NCI-H2081 treated with DMSO at 0.1 percent for 48 hours (cell line): ENCODE results near the gene GFM2.
"Not testable (repeated sequence)": the region's sequence is repeated elsewhere in the genome, so short reads cannot be mapped to it uniquely, and the experiment has no call there.

ENCODE experiments used
- DNase-seq: peaks from one replicate; lab custom pipeline; 2025; lab: John Stamatoyannopoulos, UW

Gene GFM2

DNA sequence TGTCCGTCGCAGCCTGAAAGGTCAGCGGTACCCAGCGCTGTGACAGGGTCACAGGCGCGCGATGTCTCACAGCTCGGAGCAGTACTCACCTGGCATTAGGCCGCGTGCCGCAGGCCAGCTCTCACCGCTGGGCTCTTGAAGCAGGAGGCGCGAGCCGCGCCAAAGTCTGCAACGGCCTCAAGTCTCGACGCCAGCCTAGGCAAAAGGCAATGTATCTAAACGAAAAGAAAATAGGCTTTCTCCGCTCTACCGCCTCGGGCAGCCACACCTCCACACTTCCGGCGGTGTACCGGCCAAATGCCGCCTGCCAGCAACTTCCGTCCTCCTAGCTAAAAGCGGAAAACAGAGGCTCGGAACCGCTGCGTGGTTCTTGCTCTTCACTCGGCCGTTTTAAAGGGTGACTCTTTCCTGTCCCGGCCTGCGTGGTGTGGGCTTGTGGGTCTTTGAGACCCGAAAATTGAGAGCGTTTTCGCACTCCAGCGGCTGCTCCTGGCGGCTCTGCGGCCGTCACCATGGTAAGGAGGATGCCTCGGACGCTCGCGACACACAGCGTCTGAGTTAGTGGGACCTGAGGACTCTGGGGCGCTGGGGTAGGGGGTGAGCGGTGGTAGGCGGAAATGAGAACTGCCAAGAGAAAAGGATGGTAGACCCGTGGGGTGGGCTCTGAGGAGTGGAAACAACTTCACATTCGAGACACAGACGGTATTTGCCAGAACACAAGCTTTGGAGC, at the start of gene GFM2, which contains the start of gene NSA2:
TSS of gene GFM2 (minus strand) at position 269 of the 730 bp plus-strand sequence. CDS start 3,375 bp downstream, outside the sequence.
TSS of gene NSA2 (plus strand) at position 401 of the 730 bp plus-strand sequence. CDS start at position 513, 112 bp downstream.
- DNase-seq = peak; percentile 38

DNA sequence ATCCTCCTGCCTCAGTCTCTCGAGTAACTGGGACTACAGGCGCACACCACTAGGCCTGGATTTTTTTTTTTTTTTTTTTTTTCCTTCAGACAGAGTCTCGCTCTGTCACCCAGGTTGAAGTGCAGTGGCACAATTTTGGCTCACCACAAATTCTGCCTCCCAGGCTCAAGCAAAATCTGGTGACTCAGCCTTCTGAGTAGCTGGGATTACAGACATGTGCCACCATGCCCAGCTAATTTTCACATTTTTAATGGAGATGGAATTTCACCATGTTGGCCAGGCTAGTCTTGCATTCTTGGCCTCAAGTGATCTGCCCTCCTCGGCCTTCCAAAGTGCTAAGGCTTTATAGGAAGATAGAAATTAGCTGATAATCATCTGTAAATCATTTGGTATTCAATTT, 44.0 kb upstream of the GFM2 start:
- no peak for DNase-seq

GRCh38 chr5:74801941-74802340, 35.0 kb upstream of the GFM2 start:
- no peak for DNase-seq

GRCh38 chr5:74801197-74801596, 34.3 kb upstream of the GFM2 start:
- no peak for DNase-seq

DNA sequence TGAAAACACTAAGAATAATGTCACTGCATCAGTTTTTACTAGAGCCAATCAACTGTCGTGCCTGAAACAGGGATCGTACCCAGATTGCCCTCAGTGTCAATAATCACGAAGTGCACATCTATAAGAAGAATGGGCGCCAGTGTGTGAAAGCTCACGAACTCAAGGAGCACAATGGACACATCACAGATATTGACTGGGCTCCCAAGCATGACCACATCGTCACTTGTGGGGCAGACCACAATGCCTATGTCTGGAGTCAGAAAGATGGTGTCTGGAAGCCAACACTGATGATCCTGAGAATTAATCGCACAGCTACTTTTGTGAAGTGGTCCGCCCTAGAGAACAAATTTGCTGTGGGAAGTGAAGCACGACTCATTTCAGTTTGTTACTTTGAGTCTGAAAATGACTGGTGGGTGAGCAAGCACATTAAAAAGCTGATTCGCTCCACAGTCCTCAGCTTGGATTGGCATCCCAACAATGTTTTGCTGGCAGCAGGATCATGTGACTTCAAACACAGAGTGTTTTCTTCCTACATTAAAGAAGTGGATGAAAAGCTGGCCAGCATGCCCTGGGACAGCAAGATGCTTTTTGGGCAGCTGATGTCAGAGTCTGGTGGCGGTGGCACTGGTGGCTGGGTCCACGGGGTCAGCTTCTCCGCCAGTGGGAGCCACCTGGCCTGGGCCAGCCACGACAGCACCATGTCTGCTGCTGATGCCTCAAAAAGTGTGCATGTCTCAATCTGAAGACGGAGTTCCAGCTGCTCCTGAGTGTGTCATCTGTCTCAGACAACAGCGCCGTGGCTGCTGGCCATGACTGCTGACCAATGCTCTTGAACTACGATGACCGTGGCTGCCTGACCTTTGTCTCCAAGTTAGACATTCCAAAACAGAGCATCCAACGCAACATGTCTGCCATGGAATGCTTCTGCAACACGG, 32.3 kb upstream of the GFM2 start:
- no peak for DNase-seq

DNA sequence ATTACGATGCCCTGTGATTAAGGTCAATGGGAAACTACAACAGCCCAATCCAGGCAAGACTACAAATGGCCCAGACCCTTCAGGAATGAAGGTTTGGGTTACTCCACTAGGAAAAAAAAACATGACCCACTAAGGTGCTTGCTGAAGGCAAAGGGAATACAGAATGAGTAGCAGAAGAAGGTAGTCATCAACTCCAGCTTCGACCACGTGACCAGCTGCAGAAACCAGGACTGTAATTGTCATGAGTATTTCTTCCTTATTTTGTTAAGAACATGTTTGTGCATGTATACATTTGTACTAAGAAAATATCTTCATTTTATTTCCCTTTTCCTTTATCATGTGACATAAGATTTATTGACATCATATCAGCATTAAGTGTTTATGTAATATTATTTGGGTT, 24.8 kb upstream of the GFM2 start:
- DNase-seq = not testable (repeated sequence)

DNA sequence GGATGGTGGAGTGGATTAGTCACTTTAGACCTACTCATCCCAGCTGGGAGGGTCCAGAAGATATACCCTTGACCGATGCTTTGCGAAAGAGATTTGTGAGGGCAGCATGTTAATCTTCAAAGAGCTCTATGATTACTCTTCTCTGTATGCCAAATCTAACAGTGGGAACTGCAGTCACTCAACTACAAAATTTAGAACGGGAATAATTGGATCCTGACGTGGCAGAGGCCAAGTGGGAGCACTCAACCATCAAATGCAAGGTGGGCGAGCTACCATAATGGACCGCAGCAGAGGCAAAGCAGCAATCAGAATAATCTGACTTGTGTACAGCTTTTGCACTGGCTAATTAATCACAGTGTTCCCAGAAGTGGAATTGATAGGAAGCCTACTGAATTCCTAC, 20.5 kb upstream of the GFM2 start:
- DNase-seq = no peak

- no peak for DNase-seq
These were observed 19.9 kb upstream of the GFM2 start for GRCh38 chr5:74786851-74787250.

DNA sequence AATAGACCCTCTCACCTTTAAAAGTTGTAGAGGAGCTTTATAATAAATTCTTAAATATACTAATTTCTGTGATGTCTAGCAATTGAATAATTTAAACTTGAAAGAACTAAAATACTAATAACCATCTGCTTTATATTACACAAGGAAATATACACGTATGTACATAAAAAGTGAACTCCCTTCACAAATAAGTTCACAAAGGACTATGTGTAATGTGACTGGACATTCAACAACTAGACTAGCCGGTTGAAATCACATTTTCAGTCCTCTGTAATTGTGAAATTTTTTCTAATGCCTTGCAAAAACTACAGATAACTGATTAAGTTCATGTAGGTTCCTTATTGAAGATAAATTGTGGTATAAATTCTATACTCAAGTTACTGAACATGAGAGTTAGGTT, 11.7 kb upstream of the GFM2 start:
- no peak for DNase-seq

- DNase-seq = no peak
These were observed 5.4 kb upstream of the GFM2 start for GRCh38 chr5:74772359-74772758.

DNA sequence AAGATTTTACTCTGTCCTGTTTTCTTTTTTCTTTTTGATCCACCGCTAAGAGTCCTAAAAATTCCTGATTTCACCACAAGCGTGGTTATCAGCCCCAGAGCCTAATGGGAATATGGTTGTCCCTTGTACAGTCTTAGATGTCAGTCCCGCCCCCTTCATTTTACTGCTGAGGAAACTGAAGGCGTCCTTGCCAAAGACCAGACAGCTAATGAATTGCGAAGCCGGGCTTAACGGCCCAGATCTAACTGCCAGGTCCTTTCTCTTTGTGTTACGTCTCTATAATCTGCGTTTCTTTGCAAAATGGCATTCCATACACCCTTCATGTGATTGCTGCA, 629 bp upstream of the GFM2 start:
- DNase-seq = no peak

- no peak for DNase-seq
These were observed 484 bp downstream of the GFM2 start for GRCh38 chr5:74766418-74766848.

GRCh38 chr5:74765929-74766328, 988 bp downstream of the GFM2 start:
- DNase-seq = no peak

- DNase-seq = peak; percentile 79
These were observed 1.7 kb downstream of the GFM2 start for GRCh38 chr5:74765201-74765600.

- no peak for DNase-seq
These were observed 3.4 kb downstream of the GFM2 start for GRCh38 chr5:74763504-74763903.

DNA sequence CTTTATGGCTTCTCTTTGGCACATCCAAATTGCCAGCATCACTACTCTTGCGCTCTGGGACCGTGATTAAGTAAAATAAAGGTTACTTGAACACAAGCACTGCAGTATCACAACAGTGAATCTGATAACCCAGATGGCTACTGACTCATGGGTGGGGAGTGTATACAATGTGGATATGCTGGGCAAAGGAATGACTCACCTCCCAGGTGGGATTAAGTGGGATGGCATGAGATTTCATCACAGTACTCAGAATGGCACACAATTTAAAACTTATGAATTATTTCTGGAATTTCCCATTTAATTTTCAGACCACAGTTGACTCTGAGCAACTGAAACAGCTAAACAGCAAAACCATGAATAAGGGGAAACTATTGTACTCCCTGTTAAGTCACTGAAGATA, 4.3 kb downstream of the GFM2 start:
- DNase-seq = no peak

DNA sequence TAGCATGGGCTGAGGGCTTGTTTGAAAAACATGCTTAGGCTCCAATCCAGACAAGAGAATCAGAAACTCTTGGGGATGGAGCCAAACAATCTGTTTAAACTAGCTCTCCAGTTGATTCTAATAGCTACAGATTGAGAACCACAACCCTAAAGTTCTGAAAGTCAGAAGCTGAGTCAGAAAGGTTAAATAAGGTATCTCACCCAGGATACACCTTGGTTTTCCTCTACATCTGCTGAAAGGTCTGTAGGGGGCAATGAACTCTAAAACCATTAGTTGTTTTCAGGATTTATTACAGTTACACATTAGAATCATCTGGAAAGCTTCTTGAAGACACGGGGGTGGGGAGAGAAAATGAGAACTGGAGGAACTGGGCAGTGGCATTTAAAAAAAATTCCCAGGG, 5.7 kb downstream of the GFM2 start:
- no peak for DNase-seq

DNA sequence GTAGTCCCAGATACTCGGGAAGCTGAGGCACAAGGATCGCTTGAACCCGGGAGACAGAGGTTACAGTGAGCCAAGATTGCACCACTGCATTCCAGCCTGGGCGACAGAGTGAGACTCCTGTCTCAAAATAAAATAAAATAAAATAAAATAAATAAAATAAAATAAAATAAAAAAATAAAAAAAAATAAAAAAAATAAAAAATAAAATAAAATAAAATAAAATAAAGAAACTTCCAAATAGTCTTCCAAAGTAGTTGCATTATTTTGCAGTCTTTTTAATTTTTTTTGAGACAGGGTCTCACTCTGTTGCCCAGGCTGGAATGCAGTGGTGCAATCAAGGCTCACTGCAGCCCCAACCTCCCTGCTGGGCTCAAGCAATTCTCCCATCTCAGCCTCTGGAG, 18.2 kb downstream of the GFM2 start:
- not testable (repeated sequence) for DNase-seq

- no peak for DNase-seq
These were observed 28.5 kb downstream of the GFM2 start for GRCh38 chr5:74738406-74738805.

GRCh38 chr5:74736759-74737158, 30.2 kb downstream of the GFM2 start:
- DNase-seq = no peak

DNA sequence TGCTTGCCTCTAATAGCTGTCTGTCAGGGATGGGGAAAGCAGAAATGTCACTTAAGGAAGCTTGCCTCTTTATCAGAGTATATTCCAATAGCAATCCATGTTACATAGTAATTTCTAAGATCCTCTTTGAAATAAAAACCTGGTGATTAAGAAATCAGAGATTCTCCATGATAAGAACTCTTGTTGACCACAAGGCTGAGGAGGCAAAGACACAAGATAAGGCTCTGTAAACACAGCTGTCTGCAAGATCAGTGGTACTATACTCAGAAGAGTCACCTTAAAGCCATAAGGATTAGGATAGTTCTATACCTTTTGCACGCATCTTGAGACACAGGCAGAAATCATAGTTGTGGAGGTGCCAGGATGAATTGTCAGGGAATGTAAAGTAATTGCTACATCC, 41.6 kb downstream of the GFM2 start:
- no peak for DNase-seq

DNA sequence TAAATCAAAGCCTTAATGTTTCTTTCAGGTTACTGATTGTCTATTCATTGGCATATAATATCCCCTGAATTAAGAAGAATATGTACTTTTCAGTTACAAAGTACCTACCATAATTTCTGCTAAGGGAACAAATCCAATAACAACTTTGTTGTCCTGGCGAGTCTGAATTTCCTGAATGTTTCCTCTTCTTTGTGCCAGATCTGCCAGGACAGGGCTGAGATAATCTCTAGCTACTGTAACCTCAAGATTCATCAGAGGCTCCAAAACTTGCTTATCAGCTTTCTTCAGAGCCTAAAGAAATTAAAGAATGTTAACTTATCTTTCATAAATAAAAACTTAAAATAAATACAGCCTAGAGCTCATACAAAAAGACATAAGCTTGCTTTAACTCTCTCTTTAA, 44.6 kb downstream of the GFM2 start:
- no peak for DNase-seq

DNA sequence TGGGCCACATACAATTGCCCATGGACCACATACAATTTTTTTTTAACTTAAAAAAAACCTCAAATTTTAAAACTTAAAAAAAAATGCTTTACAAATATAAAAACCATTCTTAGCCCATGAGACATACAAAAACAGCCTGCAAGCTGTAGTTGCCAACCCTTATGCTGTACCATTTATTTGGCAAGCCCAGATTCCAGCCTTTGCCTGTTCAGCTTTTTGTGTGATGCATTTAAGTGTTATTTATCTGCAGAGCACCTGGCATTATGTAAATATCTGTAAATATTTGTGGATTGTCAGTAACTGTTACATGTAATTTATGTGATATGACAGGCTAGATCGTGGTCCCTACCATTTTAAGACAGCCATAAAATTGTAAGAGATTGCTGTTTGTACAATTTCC, 49.3 kb downstream of the GFM2 start:
- DNase-seq = peak; percentile 61
